ENCODE data around the gene C8A. TPM values are rescaled to one million over a fixed set of nuclear protein-coding genes. Genes with fewer than 3 reads are reported as not detected.

The C8A gene
- total RNA-seq (not detected), polyA plus RNA-seq (ENCODE audit: insufficient read depth, low read depth, low replicate concordance) (not detected)
- long read RNA-seq, donor 1, result 0 reads
- long read RNA-seq, donor 2, result 0 reads

- 81 to 85% methylated on average over 3 of the region's 3 CpGs for WGBS, 2 donors
- intact Hi-C loops (cut with DNase I; ENCODE audit: low total_unique reads), result no loop called here
Observed at GRCh38 chr1:56854521-56855099, at the start of gene C8A. Gene C8A (plus strand): TSS chr1:56854797. CDS start chr1:56854902, 105 bp downstream.

GRCh38 chr1:56806804-56807203 lies 47.8 kb upstream of the C8A start:
- Histone ChIP-seq H3K27ac (no peak overlapping the region), H3K9me3 (no peaks in the 10 kb centered on the region), H3K4me1 (no peaks in the 10 kb centered on the region), H3K27me3 (no peaks in the 10 kb centered on the region), H3K36me3 (ENCODE audit: low read depth, missing control alignments) (no peaks in the 10 kb centered on the region), H3K4me3 (no peak overlapping the region)
- intact Hi-C loops (cut with DNase I; ENCODE audit: low total_unique reads), result no loop called here
- TF ChIP-seq CTCF (IDR thresholded peaks at IDR 0.05) (no peak), POLR2A (IDR thresholded peaks at IDR 0.05) (no peak)
- WGBS, 2 donors, result 65 to 75% methylated on average over 3 of the region's 3 CpGs
- DNase-seq, result peak; percentile 22

More at GRCh38 chr1:56854521-56855099, at the start of gene C8A:
- TF ChIP-seq POLR2A (IDR thresholded peaks at IDR 0.05), result no peak
- TF ChIP-seq CTCF (IDR thresholded peaks at IDR 0.05), result no peak
- no peak for DNase-seq
- H3K4me1 ChIP-seq, result no peaks in the 10 kb centered on the region
- H3K4me3 ChIP-seq, result no peak within 1 kb of the TSS
- H3K36me3 ChIP-seq (ENCODE audit: low read depth, missing control alignments), result no peaks in the 10 kb centered on the region
- no peak within 1 kb of the TSS for H3K27ac ChIP-seq
- no peaks in the 10 kb centered on the region for H3K9me3 ChIP-seq
- H3K27me3 ChIP-seq, result no peaks in the 10 kb centered on the region

- Histone ChIP-seq H3K27ac (no peak overlapping the region), H3K27me3 (no peaks in the 10 kb centered on the region), H3K4me1 (no peaks in the 10 kb centered on the region), H3K36me3 (ENCODE audit: low read depth, missing control alignments) (no peaks in the 10 kb centered on the region), H3K9me3 (no peaks in the 10 kb centered on the region), H3K4me3 (no peak overlapping the region)
- 71 to 79% methylated on average over 1 of the region's 1 CpG for WGBS, 2 donors
- TF ChIP-seq POLR2A (IDR thresholded peaks at IDR 0.05) (no peak), CTCF (IDR thresholded peaks at IDR 0.05) (no peak)
- intact Hi-C loops (cut with DNase I; ENCODE audit: low total_unique reads), result no loop called here
- no peak for DNase-seq
Observed at GRCh38 chr1:56808410-56808809, 46.2 kb upstream of the C8A start.

GRCh38 chr1:56811331-56811730 lies 43.3 kb upstream of the C8A start:
- Histone ChIP-seq H3K27ac (no peak overlapping the region), H3K9me3 (no peaks in the 10 kb centered on the region), H3K36me3 (ENCODE audit: low read depth, missing control alignments) (no peaks in the 10 kb centered on the region), H3K4me3 (no peak overlapping the region), H3K4me1 (no peaks in the 10 kb centered on the region), H3K27me3 (no peaks in the 10 kb centered on the region)
- intact Hi-C loops (cut with DNase I; ENCODE audit: low total_unique reads), result no loop called here
- DNase-seq, result no peak
- TF ChIP-seq CTCF (IDR thresholded peaks at IDR 0.05) (no peak), POLR2A (IDR thresholded peaks at IDR 0.05) (no peak)
- WGBS, 2 donors, result 58 to 68% methylated on average over 2 of the region's 2 CpGs

- Histone ChIP-seq H3K27me3 (no peaks in the 10 kb centered on the region), H3K9me3 (no peaks in the 10 kb centered on the region), H3K4me1 (peaks cover 6% of the 10 kb centered on the region), H3K36me3 (ENCODE audit: low read depth, missing control alignments) (no peaks in the 10 kb centered on the region), H3K4me3 (no peak overlapping the region), H3K27ac (no peak overlapping the region)
- no peak for TF ChIP-seq CTCF (IDR thresholded peaks at IDR 0.05)
- no peak for TF ChIP-seq POLR2A (IDR thresholded peaks at IDR 0.05)
- 90 to 96% methylated on average over 2 of the region's 2 CpGs for WGBS, 2 donors
- DNase-seq, result no peak
- intact Hi-C loops (cut with DNase I; ENCODE audit: low total_unique reads), result no loop called here
Observed at GRCh38 chr1:56814205-56814604, 40.4 kb upstream of the C8A start.
